ENCODE data around the gene ABCA12.

ABCA12 gene

GRCh38 chr2:214946949-214947348 is 191.5 kb downstream of the ABCA12 start:
- no peak for DNase-seq

DNA sequence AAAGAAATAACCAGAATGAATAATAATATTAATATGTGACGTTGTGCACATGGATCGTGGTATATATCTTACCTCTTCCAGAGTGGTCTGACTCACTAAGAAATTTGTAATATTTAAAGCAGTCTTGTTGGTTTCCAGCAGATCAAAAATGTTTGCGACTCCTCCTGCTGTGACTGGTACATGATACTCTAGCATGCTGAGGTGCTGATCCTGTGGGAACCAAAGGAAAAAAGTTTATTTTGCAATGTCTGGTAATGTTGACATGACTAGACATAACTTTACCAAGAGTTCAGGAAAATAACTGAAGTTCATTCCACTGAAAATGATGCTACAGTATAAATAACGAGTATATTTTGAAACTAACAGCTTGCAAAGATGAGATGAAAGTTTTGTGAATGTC is 204.4 kb downstream of the ABCA12 start:
- DNase-seq = no peak

- no peak for DNase-seq
Measured at GRCh38 chr2:214904634-214905033, 233.8 kb downstream of the ABCA12 start.

DNA sequence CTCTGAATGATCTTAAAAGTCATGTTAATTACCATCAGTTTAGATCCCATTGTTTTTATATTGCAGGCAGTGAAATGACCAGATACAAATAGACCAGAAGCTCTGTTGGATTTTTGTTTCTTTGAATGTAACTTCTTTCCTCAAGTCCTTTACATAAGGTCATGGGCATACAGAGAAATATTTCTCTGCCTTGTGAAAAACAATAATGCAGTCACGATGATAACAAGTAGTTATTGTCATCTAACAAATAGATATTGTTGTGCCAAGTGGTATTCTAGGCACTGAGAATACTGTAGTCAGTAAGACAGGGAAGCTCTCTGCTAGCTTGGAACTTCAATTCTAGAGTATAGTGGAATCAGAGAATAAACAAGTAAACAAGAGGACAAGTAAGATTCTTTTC is 234.2 kb downstream of the ABCA12 start:
- no peak for DNase-seq

DNA sequence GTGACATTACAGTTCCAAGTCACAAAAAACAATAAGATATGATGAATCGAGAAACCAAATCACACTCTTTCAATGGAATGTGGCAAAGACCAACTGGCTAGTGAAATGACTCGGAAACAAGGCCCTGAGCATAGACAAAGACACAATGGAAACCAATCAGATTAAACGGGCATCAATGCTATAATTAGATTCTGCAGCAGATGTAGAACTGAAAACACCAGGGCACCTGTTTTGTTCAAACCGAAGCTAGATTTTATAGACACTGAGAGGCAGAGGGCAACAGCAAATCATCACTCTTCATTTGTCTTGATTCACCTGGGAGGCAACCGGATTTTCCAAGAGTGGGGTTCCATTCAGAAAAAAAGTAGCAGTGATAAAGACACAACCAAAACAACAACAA is 236.1 kb downstream of the ABCA12 start:
- DNase-seq = no peak

DNA sequence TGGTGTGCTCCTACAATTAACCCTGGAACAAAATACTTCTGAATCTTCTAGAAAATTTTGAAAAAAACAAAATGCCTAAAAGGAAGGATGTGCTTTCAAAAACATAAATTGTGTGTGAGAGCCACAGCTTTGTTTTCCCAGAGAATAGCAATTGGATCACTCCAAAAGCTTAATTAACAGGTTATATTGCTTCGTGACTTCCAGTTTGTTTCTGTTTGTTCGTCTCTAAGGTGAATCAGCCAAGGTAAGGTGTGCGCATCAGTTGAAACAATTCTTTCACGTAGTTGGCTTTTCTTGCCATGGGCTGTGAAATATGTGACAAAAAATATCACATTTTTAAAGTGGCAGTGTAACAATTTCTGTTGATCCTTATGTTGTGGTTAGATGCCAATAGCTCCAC is 238.7 kb downstream of the ABCA12 start:
- no peak for DNase-seq

GRCh38 chr2:214896274-214896673 is 242.2 kb downstream of the ABCA12 start:
- DNase-seq = no peak

- no peak for DNase-seq
Measured at GRCh38 chr2:214895469-214895868, 243.0 kb downstream of the ABCA12 start.

DNA sequence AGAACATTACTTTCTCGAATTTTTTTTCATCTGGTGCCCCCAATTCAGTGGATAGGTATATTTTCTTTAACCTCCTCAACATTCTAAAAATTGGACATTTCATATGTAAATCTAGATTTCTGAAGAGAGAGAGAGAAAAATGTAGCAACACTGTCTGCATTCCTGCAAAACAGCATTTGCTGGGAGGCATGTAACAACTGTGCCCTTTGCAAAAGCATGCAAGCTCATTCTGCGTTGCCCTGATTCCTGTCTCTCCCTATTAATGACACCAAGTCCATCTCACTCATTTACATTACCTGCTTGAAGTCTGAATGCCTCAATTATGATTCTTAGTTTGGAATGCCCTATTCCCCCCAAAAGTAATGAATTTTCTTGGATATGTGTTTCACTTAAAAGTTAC is 249.1 kb downstream of the ABCA12 start:
- no peak for DNase-seq

DNA sequence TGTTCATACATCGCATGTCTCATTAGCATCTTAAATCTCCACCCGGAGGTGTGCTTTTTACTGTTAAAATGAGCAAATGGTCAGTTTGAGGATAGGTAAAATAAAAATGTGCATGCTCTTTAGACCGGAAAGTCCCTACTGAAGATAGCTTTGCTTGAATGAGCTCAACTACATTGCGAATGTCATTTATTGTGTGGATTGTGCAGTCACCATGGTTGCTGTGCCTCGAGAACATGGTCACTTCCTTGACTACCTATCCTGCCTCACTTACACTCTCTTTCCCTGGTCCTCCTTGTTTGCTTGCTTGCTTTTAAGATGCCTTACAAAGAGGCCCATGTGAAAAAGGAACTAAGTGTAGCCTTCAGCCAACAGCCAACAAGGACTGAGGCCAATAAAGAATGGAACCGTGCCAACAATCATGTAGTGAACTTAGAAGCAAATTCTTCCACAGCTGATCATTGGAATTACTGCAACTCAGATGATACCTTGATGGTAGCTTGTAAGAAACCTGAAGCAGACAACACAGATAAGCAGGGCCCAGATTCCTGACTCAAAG is 256.7 kb downstream of the ABCA12 start:
- DNase-seq = no peak
